ENCODE data around the gene ICE1. TPM values are rescaled to one million over a fixed set of nuclear protein-coding genes. Genes with fewer than 3 reads are reported as not detected.

The ICE1 gene
- total RNA-seq, 1 experiment from 2014 or later: 30.6 TPM

GRCh38 chr5:5416733-5417132 lies 5.7 kb upstream of the ICE1 start:
- Histone ChIP-seq H3K4me1 (peaks cover 13% of the 10 kb centered on the region), H3K4me3 (ENCODE audit: low read depth, low read length) (no peak overlapping the region), H3K36me3 (ENCODE audit: control insufficient read depth, insufficient read depth, low read length) (no peaks in the 10 kb centered on the region), H3K9me3 (no peaks in the 10 kb centered on the region), H3K27me3 (replicated peaks; ENCODE audit: control insufficient read depth, insufficient read depth, low read length) (no peaks in the 10 kb centered on the region)
- Mint-ChIP-seq H3K4me1 (ENCODE audit: low read depth, unreplicated experiment) (peaks cover 12% of the 10 kb centered on the region), H3K36me3 (ENCODE audit: insufficient read depth, unreplicated experiment) (peaks cover 6% of the 10 kb centered on the region), H3K27ac (ENCODE audit: unreplicated experiment) (no peak overlapping the region), H3K9me3 (ENCODE audit: unreplicated experiment) (peaks cover 4% of the 10 kb centered on the region), H3K27me3 (ENCODE audit: insufficient read depth, unreplicated experiment) (no peaks in the 10 kb centered on the region), H3K4me3 (ENCODE audit: unreplicated experiment) (no peak overlapping the region)
- no TSS peak for BruUV-seq (replicated peaks)
- POLR2A ChIA-PET: no interaction called here
- intact Hi-C loops (cut with micrococcal nuclease; ENCODE audit: unreplicated experiment): no loop called here
- CTCF ChIA-PET: no interaction called here
- TF ChIP-seq CTCF (IDR thresholded peaks at IDR 0.05; ENCODE audit: insufficient read depth in 1 of 2, low read depth in 1 of 2, low read length in 1 of 2, severe bottlenecking in 1 of 2, unreplicated experiment in 1 of 2): no peak
- DNase-seq: no peak

GRCh38 chr5:5418006-5418405 lies 4.5 kb upstream of the ICE1 start:
- no peak overlapping the region for H3K4me3 Mint-ChIP-seq (ENCODE audit: unreplicated experiment)

GRCh38 chr5:5418764-5419163 lies 3.7 kb upstream of the ICE1 start:
- Histone ChIP-seq H3K9me3 (no peaks in the 10 kb centered on the region), H3K4me3 (ENCODE audit: low read depth, low read length) (no peak overlapping the region), H3K36me3 (ENCODE audit: control insufficient read depth, insufficient read depth, low read length) (no peaks in the 10 kb centered on the region), H3K27me3 (replicated peaks; ENCODE audit: control insufficient read depth, insufficient read depth, low read length) (no peaks in the 10 kb centered on the region), H3K4me1 (peaks cover 17% of the 10 kb centered on the region)
- DNase-seq: no peak
- CTCF ChIA-PET: interaction anchor here (1.2 kb wide), 1 partner anchor 539 kb away, joined by 3 read pairs; no protein-coding TSS in a partner anchor
- Mint-ChIP-seq H3K9me3 (ENCODE audit: unreplicated experiment) (no peaks in the 10 kb centered on the region), H3K36me3 (ENCODE audit: insufficient read depth, unreplicated experiment) (peaks cover 6% of the 10 kb centered on the region), H3K27ac (ENCODE audit: unreplicated experiment) (no peak overlapping the region), H3K4me1 (ENCODE audit: low read depth, unreplicated experiment) (peaks cover 12% of the 10 kb centered on the region), H3K27me3 (ENCODE audit: insufficient read depth, unreplicated experiment) (no peaks in the 10 kb centered on the region), H3K4me3 (ENCODE audit: unreplicated experiment) (no peak overlapping the region)
- intact Hi-C loops (cut with micrococcal nuclease; ENCODE audit: unreplicated experiment): loop anchor here (1.0 kb wide), 3 partner anchors 277 to 550 kb away; no protein-coding TSS in a partner anchor
- POLR2A ChIA-PET: no interaction called here
- no TSS peak for BruUV-seq (replicated peaks)
- TF ChIP-seq CTCF (IDR thresholded peaks at IDR 0.05; ENCODE audit: insufficient read depth in 1 of 2, low read depth in 1 of 2, low read length in 1 of 2, severe bottlenecking in 1 of 2, unreplicated experiment in 1 of 2): no peak

More at GRCh38 chr5:5418006-5418405, 4.5 kb upstream of the ICE1 start:
- BruUV-seq (replicated peaks): no TSS peak
- Histone ChIP-seq H3K4me3 (ENCODE audit: low read depth, low read length) (no peak overlapping the region), H3K9me3 (no peaks in the 10 kb centered on the region), H3K4me1 (peaks cover 13% of the 10 kb centered on the region), H3K36me3 (ENCODE audit: control insufficient read depth, insufficient read depth, low read length) (no peaks in the 10 kb centered on the region), H3K27me3 (replicated peaks; ENCODE audit: control insufficient read depth, insufficient read depth, low read length) (no peaks in the 10 kb centered on the region)
- TF ChIP-seq CTCF (IDR thresholded peaks at IDR 0.05; ENCODE audit: insufficient read depth in 1 of 2, low read depth in 1 of 2, low read length in 1 of 2, severe bottlenecking in 1 of 2, unreplicated experiment in 1 of 2): no peak
- no peak overlapping the region for H3K27ac Mint-ChIP-seq (ENCODE audit: unreplicated experiment)
- peaks cover 6% of the 10 kb centered on the region for H3K36me3 Mint-ChIP-seq (ENCODE audit: insufficient read depth, unreplicated experiment)
- ChIA-PET POLR2A (no interaction called here), CTCF (interaction anchor here (1.2 kb wide), 1 partner anchor 539 kb away, joined by 3 read pairs; no protein-coding TSS in a partner anchor)
- intact Hi-C loops (cut with micrococcal nuclease; ENCODE audit: unreplicated experiment): no loop called here
- peaks cover 12% of the 10 kb centered on the region for H3K4me1 Mint-ChIP-seq (ENCODE audit: low read depth, unreplicated experiment)
- H3K9me3 Mint-ChIP-seq (ENCODE audit: unreplicated experiment): no peaks in the 10 kb centered on the region
- no peak for DNase-seq
- no peaks in the 10 kb centered on the region for H3K27me3 Mint-ChIP-seq (ENCODE audit: insufficient read depth, unreplicated experiment)
